NCI-H1436 (cell line): ENCODE results near the gene CALD1.

Experiments
- DNase-seq: peaks from one replicate; lab custom pipeline; 2025; lab: John Stamatoyannopoulos, UW

Gene CALD1

DNA sequence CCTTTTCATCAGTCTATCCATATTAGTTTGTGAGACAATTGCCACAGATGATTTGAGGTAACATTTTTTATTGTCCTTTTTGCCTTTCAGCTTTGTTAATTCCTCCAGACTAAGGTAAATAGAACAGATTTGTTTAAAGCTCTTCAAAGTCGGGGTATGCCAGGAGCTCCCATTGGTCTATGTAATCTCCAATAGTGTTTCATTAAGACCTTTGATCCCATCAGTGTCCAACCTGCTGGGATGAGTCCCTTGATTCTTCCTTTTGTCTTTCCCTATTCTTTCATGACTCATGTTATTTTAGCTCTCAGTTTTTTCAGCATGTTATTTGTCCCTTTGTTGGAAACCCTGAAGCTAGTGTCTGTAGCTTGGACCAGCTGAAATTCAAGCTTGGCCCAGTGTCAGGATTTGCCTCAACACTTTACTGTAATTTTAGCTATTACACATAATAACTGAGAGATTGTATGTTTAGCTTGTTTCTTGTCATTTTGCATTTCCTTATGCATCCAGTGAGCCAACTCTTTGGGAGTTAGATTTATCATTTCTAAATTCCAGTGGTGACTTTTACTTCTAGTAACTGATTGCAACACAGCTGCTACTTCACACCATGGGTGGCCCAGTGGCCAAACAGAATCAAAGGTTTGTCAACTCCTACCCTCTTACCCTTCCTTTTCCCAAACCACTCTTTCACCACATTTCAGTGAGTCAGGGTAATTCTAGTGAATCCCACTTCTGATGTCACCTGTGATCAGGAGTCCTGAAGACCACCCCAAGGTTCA is 222.1 kb downstream of the CALD1 start:
- DNase-seq: no peak

DNA sequence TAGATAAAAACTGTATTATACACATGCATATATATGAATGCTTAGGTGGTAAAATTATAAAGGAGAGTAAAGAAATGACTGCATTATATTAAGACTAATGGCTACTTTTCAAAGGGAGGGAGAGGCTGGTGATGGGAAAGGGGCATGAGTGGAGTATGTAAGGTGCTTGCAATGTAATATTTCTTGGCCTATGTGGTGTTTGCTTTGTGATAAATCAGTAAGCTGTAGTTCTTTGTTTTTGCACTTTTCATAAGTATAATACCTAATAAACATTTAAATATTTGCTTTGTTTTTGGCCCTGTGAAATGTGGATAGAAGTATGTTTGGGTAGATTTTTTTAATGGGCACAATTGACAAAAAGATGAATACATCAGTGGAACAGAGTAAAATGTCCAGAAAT is 232.8 kb downstream of the CALD1 start:
- DNase-seq: no peak
